Measurements from ENCODE around the gene ARHGEF16.

ARHGEF16 gene

GRCh38 chr1:3521426-3521825 lies 67.0 kb downstream of the ARHGEF16 start:
- in situ Hi-C loops (cut with MboI; ENCODE audit: low sequenced_read_pairs) = no loop called here
- DNase-seq (ENCODE audit: low spot score in 2 of 2) = no peak
- Histone ChIP-seq H3K27me3 (ENCODE audit: low read depth) (no peaks in the 10 kb centered on the region), H3K4me1 (no peaks in the 10 kb centered on the region), H3K9me3 (no peaks in the 10 kb centered on the region), H3K36me3 (replicated peaks) (no peaks in the 10 kb centered on the region), H3K4me3 (no peak overlapping the region)

GRCh38 chr1:3522112-3522511 lies 67.6 kb downstream of the ARHGEF16 start:
- Histone ChIP-seq H3K4me1 (no peaks in the 10 kb centered on the region), H3K9me3 (no peaks in the 10 kb centered on the region), H3K27me3 (ENCODE audit: low read depth) (no peaks in the 10 kb centered on the region), H3K36me3 (replicated peaks) (no peaks in the 10 kb centered on the region), H3K4me3 (no peak overlapping the region)
- in situ Hi-C loops (cut with MboI; ENCODE audit: low sequenced_read_pairs) = no loop called here
- DNase-seq (ENCODE audit: low spot score in 2 of 2) = no peak

GRCh38 chr1:3522564-3523265 lies 68.2 kb downstream of the ARHGEF16 start:
- no peaks in the 10 kb centered on the region for H3K36me3 ChIP-seq (replicated peaks)
- H3K4me1 ChIP-seq = no peaks in the 10 kb centered on the region
- H3K4me3 ChIP-seq = no peak overlapping the region
- DNase-seq (ENCODE audit: low spot score in 2 of 2) = no peak
- in situ Hi-C loops (cut with MboI; ENCODE audit: low sequenced_read_pairs) = no loop called here
- no peaks in the 10 kb centered on the region for H3K9me3 ChIP-seq
- H3K27me3 ChIP-seq (ENCODE audit: low read depth) = no peaks in the 10 kb centered on the region

GRCh38 chr1:3523980-3524379 lies 69.5 kb downstream of the ARHGEF16 start:
- in situ Hi-C loops (cut with MboI; ENCODE audit: low sequenced_read_pairs) = no loop called here
- no peaks in the 10 kb centered on the region for H3K36me3 ChIP-seq (replicated peaks)
- DNase-seq (ENCODE audit: low spot score in 2 of 2) = no peak
- no peaks in the 10 kb centered on the region for H3K27me3 ChIP-seq (ENCODE audit: low read depth)
- no peaks in the 10 kb centered on the region for H3K9me3 ChIP-seq
- H3K4me3 ChIP-seq = no peak overlapping the region
- H3K4me1 ChIP-seq = no peaks in the 10 kb centered on the region

- no peak for DNase-seq (ENCODE audit: low spot score in 2 of 2)
- Histone ChIP-seq H3K36me3 (replicated peaks) (no peaks in the 10 kb centered on the region), H3K9me3 (no peaks in the 10 kb centered on the region), H3K4me3 (no peak overlapping the region), H3K4me1 (no peaks in the 10 kb centered on the region), H3K27me3 (ENCODE audit: low read depth) (no peaks in the 10 kb centered on the region)
- in situ Hi-C loops (cut with MboI; ENCODE audit: low sequenced_read_pairs) = no loop called here
Measured at GRCh38 chr1:3524556-3525203, 70.2 kb downstream of the ARHGEF16 start.

- Histone ChIP-seq H3K9me3 (no peaks in the 10 kb centered on the region), H3K4me1 (no peaks in the 10 kb centered on the region), H3K4me3 (no peak overlapping the region), H3K27me3 (ENCODE audit: low read depth) (no peaks in the 10 kb centered on the region), H3K36me3 (replicated peaks) (no peaks in the 10 kb centered on the region)
- in situ Hi-C loops (cut with MboI; ENCODE audit: low sequenced_read_pairs) = no loop called here
- no peak for DNase-seq (ENCODE audit: low spot score in 2 of 2)
Measured at GRCh38 chr1:3525551-3526482, 71.4 kb downstream of the ARHGEF16 start.

GRCh38 chr1:3527774-3528173 lies 73.3 kb downstream of the ARHGEF16 start:
- H3K9me3 ChIP-seq = no peaks in the 10 kb centered on the region
- in situ Hi-C loops (cut with MboI; ENCODE audit: low sequenced_read_pairs) = no loop called here
- no peaks in the 10 kb centered on the region for H3K4me1 ChIP-seq
- no peaks in the 10 kb centered on the region for H3K27me3 ChIP-seq (ENCODE audit: low read depth)
- DNase-seq (ENCODE audit: low spot score in 2 of 2) = no peak
- H3K4me3 ChIP-seq = no peak overlapping the region
- no peaks in the 10 kb centered on the region for H3K36me3 ChIP-seq (replicated peaks)

GRCh38 chr1:3529099-3529729 lies 74.7 kb downstream of the ARHGEF16 start:
- in situ Hi-C loops (cut with MboI; ENCODE audit: low sequenced_read_pairs) = no loop called here
- Histone ChIP-seq H3K4me1 (no peaks in the 10 kb centered on the region), H3K4me3 (no peak overlapping the region), H3K27me3 (ENCODE audit: low read depth) (no peaks in the 10 kb centered on the region), H3K9me3 (no peaks in the 10 kb centered on the region), H3K36me3 (replicated peaks) (no peaks in the 10 kb centered on the region)
- no peak for DNase-seq (ENCODE audit: low spot score in 2 of 2)

- peak in 1 of 2 experiments; percentile 48 for DNase-seq (ENCODE audit: low spot score in 2 of 2)
- in situ Hi-C loops (cut with MboI; ENCODE audit: low sequenced_read_pairs) = no loop called here
Measured at GRCh38 chr1:3530086-3530925, 75.8 kb downstream of the ARHGEF16 start.

More at GRCh38 chr1:3530086-3530925, 75.8 kb downstream of the ARHGEF16 start:
- H3K4me1 ChIP-seq = no peaks in the 10 kb centered on the region
- H3K4me3 ChIP-seq = peak overlapping the region; percentile 26
- no peaks in the 10 kb centered on the region for H3K27me3 ChIP-seq (ENCODE audit: low read depth)
- H3K36me3 ChIP-seq (replicated peaks) = no peaks in the 10 kb centered on the region
- no peaks in the 10 kb centered on the region for H3K9me3 ChIP-seq

All from HAP-1 (cell line).